Testis (tissue), 5 donors: ENCODE data around the gene FBLN1. TPM values are rescaled to one million over a fixed set of nuclear protein-coding genes. Genes with fewer than 3 reads are reported as not detected.

Experiments used
- DNase-seq: peaks from one replicate; pipeline ENCODE4 v3.0.0-alpha.2; 2019
- H3K27ac ChIP-seq, 2 donors: fragments of 200-600 bp; sonication (generic); one replicate each; pipeline ENCODE4 v1.5.1; 2019
- H3K27me3 ChIP-seq: fragments of 200-600 bp; sonication (generic); one replicate; pipeline ENCODE4 v1.5.1; 2019
- H3K36me3 ChIP-seq: fragments of 200-600 bp; sonication (generic); one replicate; pipeline ENCODE4 v1.5.1; 2017; ENCODE audit warnings: low read depth; ENCODE audit errors: missing control alignments
- H3K4me1 ChIP-seq: fragments of 200-600 bp; sonication (generic); one replicate; pipeline ENCODE4 v1.5.1; 2019
- H3K4me3 ChIP-seq, 2 donors: fragments of 200-600 bp; sonication (generic); one replicate each; pipeline ENCODE4 v1.5.1; 2017 to 2019
- H3K9me3 ChIP-seq: fragments of 200-600 bp; sonication (generic); one replicate; pipeline ENCODE4 v1.5.1; 2017
- POLR2A ChIP-seq: fragments of 450-650 bp; IDR thresholded peaks from one replicate; pipeline ENCODE4 v1.6.1; 2017; ENCODE audit warnings: antibody characterized with exemption, mild to moderate bottlenecking, moderate library complexity
- WGBS, 2 donors: methylation state at CpG; one replicate each; pipeline ENCODE4 v1.1.5; 2018; 5-methylcytosine and 5-hydroxymethylcytosine counted together
- intact Hi-C: fragments of 100-400 bp; cut with DNase I; formaldehyde crosslinking; loops from one replicate; pipeline ENCODE4 v1.15.1; 2023; ENCODE audit warnings: low total_unique reads
- long read RNA-seq, 2 donors: transcript quantifications; one replicate each; lab custom pipeline, GENCODE V29; 2026
- polyA plus RNA-seq: library from polyadenylated mRNA; stranded (reverse); fragments of 350-450 nt; fragmentation: Illumina TruSeq; extraction: RNeasy Lipid Tissue Mini Kit (QIAGEN cat#74804); gene quantifications from one replicate; pipeline ENCODE4 v1.2.3, GENCODE V29; 2014; ENCODE audit warnings: low read depth, low replicate concordance; ENCODE audit not compliant: insufficient read depth
- total RNA-seq, 2 donors: library from RNA; depleted of rRNA; stranded (reverse); fragments of >200 nt; gene quantifications; one replicate each; pipeline ENCODE4 v1.2.3, GENCODE V29; 2016
- TF ChIP-seq, protein P1 (sequence below), 3 experiments: fragments of 450-650 bp in 2 of 3; fragments of 200-600 bp in 1 of 3; sonication (generic) in 1 of 3; IDR thresholded peaks; one replicate each; pipeline ENCODE4 v1.5.1; 2016 to 2019; ENCODE audit warnings: antibody characterized with exemption in 3 of 3, mild to moderate bottlenecking in 2 of 3, moderate library complexity in 1 of 3

FBLN1 gene, protein sequence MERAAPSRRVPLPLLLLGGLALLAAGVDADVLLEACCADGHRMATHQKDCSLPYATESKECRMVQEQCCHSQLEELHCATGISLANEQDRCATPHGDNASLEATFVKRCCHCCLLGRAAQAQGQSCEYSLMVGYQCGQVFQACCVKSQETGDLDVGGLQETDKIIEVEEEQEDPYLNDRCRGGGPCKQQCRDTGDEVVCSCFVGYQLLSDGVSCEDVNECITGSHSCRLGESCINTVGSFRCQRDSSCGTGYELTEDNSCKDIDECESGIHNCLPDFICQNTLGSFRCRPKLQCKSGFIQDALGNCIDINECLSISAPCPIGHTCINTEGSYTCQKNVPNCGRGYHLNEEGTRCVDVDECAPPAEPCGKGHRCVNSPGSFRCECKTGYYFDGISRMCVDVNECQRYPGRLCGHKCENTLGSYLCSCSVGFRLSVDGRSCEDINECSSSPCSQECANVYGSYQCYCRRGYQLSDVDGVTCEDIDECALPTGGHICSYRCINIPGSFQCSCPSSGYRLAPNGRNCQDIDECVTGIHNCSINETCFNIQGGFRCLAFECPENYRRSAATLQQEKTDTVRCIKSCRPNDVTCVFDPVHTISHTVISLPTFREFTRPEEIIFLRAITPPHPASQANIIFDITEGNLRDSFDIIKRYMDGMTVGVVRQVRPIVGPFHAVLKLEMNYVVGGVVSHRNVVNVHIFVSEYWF
- total RNA-seq (10 to 100 TPM; 32.4 to 42.2 TPM), polyA plus RNA-seq (154 TPM)
- long read RNA-seq, donor 1, transcript FBLN1-202 (17 exons, 2,896 nt), result minor isoform, 11 of 61 reads
- long read RNA-seq, donor 1, transcript FBLN1-201 (15 exons, 2,251 nt), result major isoform, 37 of 61 reads
- long read RNA-seq, donor 1, partial matches to known transcripts, result 12 of 61 reads
- long read RNA-seq, donor 1, other reads (novel, unspliced or antisense), result 0 of 61 reads
- long read RNA-seq, donor 2, transcript FBLN1-202 (17 exons, 2,896 nt), result minor isoform, 7 of 53 reads
- long read RNA-seq, donor 2, transcript FBLN1-201 (15 exons, 2,251 nt), result major isoform, 17 of 53 reads
- long read RNA-seq, donor 2, partial matches to known transcripts, result 29 of 53 reads
- long read RNA-seq, donor 2, other reads (novel, unspliced or antisense), result 0 of 53 reads

DNA sequence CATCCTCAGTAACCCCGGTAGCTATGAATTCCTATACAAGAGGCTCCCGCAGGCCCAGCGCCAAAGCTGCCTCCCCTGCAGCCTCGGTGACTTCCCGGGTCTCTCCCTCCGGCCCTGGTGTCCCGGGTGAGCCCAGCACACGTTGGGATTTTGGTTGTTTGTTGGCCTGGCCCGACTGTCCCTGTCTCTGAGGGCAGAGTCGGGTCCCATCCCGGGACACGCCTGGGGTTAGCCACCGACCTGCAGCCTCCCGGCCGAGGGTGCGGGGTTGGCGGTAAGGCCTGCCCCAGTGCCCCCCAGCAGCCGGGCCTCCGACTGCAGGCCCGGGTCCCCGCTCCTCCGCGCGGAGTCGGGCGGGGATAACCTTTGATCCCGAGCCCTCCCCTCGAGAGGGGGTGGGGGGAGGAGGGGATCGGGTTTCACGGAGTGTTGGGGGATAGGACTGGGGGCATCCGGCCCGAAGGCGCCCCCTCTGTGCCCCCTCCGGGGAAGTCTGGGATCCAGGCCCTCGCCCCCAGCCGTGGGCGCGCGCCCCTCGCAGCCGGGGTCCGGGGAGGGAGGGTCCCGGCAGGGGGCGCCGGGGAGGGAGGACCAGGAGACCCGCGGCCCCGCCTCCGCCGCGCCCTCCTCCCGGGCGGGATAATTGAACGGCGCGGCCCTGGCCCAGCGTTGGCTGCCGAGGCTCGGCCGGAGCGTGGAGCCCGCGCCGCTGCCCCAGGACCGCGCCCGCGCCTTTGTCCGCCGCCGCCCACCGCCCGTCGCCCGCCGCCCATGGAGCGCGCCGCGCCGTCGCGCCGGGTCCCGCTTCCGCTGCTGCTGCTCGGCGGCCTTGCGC, at the start of gene FBLN1:
Gene FBLN1, plus strand, starts transcription at position 669 of the 835 bp plus-strand sequence. Its CDS starts 103 bp downstream, at position 772.
- H3K4me1 ChIP-seq, result peaks cover 20% of the 10 kb centered on the region
- peak within 1 kb of the TSS in 1 of 2 donors; percentile 71 for H3K27ac ChIP-seq
- H3K9me3 ChIP-seq, result no peaks in the 10 kb centered on the region
- no peak for TF ChIP-seq POLR2A
- TF ChIP-seq, protein P1, sequence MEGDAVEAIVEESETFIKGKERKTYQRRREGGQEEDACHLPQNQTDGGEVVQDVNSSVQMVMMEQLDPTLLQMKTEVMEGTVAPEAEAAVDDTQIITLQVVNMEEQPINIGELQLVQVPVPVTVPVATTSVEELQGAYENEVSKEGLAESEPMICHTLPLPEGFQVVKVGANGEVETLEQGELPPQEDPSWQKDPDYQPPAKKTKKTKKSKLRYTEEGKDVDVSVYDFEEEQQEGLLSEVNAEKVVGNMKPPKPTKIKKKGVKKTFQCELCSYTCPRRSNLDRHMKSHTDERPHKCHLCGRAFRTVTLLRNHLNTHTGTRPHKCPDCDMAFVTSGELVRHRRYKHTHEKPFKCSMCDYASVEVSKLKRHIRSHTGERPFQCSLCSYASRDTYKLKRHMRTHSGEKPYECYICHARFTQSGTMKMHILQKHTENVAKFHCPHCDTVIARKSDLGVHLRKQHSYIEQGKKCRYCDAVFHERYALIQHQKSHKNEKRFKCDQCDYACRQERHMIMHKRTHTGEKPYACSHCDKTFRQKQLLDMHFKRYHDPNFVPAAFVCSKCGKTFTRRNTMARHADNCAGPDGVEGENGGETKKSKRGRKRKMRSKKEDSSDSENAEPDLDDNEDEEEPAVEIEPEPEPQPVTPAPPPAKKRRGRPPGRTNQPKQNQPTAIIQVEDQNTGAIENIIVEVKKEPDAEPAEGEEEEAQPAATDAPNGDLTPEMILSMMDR (IDR thresholded peaks at IDR 0.05), result no peak
- 14 to 22% methylated on average over 10 to 34 of the region's 89 CpGs for WGBS, 2 donors
- H3K4me3 ChIP-seq, result peak within 1 kb of the TSS; percentile 55 to 59
- H3K36me3 ChIP-seq, result no peaks in the 10 kb centered on the region
- no peak for DNase-seq
- no peaks in the 10 kb centered on the region for H3K27me3 ChIP-seq
- intact Hi-C loops, result no loop called here

DNA sequence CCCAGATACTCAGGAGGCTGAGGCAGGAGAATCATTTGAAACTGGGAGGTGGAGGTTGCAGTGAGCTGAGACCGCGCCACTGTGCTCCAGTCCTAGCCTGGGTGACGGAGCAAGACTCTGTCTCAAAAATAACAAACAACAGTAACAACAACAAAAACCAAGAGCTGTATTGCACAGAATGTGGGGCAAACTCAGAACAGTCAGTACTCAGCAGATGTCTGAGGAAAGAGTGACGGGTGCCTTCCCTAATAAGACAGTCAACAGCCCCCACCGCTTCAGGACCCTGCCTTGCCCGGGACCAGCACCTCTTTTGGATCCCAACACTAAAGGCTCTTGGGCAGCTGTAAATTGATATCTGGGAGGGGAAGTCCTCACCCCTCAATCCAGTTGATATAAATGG, 48.9 kb upstream of the FBLN1 start:
- H3K9me3 ChIP-seq, result no peaks in the 10 kb centered on the region
- H3K4me1 ChIP-seq, result no peaks in the 10 kb centered on the region
- TF ChIP-seq, protein P1 (IDR thresholded peaks at IDR 0.05), result no peak
- no peak for TF ChIP-seq POLR2A
- DNase-seq, result no peak
- no peak overlapping the region for H3K27ac ChIP-seq
- intact Hi-C loops, result no loop called here
- H3K4me3 ChIP-seq, result no peak overlapping the region
- H3K27me3 ChIP-seq, result no peaks in the 10 kb centered on the region
- WGBS, 2 donors, result 92 to 96% methylated on average over 6 of the region's 6 CpGs
- no peaks in the 10 kb centered on the region for H3K36me3 ChIP-seq

DNA sequence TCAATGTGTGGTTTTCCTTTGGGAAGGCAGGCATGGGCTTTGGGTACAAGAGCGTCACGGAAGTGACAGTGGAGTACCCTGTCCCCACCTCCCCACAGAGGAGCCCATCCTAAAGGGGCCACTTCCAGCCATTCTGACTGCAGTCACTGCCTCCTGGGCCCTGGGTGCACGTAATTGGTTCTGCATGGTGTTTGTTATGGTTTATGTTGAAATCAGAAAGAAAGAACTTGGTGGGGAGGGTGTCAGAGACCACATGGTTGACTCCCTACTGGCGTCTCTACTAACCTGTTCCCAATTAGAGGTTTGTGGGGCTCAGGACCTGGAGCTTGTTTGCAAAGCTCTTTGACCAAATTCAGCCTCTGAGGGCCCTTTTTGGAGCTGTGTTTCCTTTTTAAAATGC, 48.4 kb upstream of the FBLN1 start:
- TF ChIP-seq POLR2A, result no peak
- TF ChIP-seq, protein P1 (IDR thresholded peaks at IDR 0.05), result no peak
- no peak for DNase-seq
- H3K36me3 ChIP-seq, result no peaks in the 10 kb centered on the region
- no peaks in the 10 kb centered on the region for H3K4me1 ChIP-seq
- 80 to 88% methylated on average over 4 of the region's 4 CpGs for WGBS, 2 donors
- no peaks in the 10 kb centered on the region for H3K9me3 ChIP-seq
- H3K27me3 ChIP-seq, result no peaks in the 10 kb centered on the region
- no peak overlapping the region for H3K4me3 ChIP-seq
- no peak overlapping the region for H3K27ac ChIP-seq
- intact Hi-C loops, result no loop called here

DNA sequence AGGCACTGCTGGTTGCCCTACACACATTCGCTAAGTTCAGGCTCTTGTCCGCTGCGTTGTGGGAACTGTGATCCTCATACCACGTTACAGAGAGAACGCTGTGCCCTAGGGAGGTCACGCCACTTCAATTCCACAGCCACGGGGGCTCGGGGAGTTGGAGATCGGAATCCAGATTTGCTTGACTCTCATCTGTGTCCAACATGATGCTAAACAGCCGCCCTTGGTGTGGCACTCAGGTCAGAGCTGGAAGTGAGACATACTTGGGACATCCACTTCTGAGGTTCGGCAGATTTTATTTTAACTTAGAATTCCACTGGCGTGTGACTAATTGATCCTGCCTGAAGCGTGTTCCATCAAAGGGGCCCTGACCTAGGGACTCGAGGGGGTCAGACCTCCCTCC, 47.5 kb upstream of the FBLN1 start:
- Histone ChIP-seq H3K4me1 (no peaks in the 10 kb centered on the region), H3K36me3 (no peaks in the 10 kb centered on the region), H3K9me3 (no peaks in the 10 kb centered on the region), H3K27ac (no peak overlapping the region), H3K27me3 (no peaks in the 10 kb centered on the region), H3K4me3 (no peak overlapping the region)
- no peak for DNase-seq
- 89% methylated on average over 14 of the region's 14 CpGs for WGBS, 2 donors
- TF ChIP-seq, protein P1 (IDR thresholded peaks at IDR 0.05), result no peak
- TF ChIP-seq POLR2A, result no peak
- intact Hi-C loops, result no loop called here
